Liver (tissue), 3 donors: Measurements from ENCODE around the gene UIMC1.

Experiments
- FOXA2 ChIP-seq: IDR thresholded peaks from 2 replicates; pipeline ENCODE4 v1.6.1; 2016; ENCODE audit warnings: antibody characterized with exemption
- HNF4G ChIP-seq: IDR thresholded peaks from 2 replicates; pipeline ENCODE4 v1.6.1; 2016; ENCODE audit warnings: antibody characterized with exemption
- TAF1 ChIP-seq: conservative IDR thresholded peaks from 2 replicates; pipeline ENCODE4 v1.6.1; 2016; ENCODE audit warnings: antibody characterized with exemption, mild to moderate bottlenecking
- TF ChIP-seq, protein P1 (sequence below): fragments of 150-350 bp; IDR thresholded peaks from 2 replicates; pipeline ENCODE4 v1.5.1; 2017; ENCODE audit warnings: improper control_type of control experiment, low read depth, low read length; ENCODE audit not compliant: missing input control
- TF ChIP-seq, protein P2 (sequence below): IDR thresholded peaks from 2 replicates; pipeline ENCODE4 v1.6.1; 2016; ENCODE audit warnings: antibody characterized with exemption
- donor health status: healthy.
- donor health status: healthy.

DNA sequence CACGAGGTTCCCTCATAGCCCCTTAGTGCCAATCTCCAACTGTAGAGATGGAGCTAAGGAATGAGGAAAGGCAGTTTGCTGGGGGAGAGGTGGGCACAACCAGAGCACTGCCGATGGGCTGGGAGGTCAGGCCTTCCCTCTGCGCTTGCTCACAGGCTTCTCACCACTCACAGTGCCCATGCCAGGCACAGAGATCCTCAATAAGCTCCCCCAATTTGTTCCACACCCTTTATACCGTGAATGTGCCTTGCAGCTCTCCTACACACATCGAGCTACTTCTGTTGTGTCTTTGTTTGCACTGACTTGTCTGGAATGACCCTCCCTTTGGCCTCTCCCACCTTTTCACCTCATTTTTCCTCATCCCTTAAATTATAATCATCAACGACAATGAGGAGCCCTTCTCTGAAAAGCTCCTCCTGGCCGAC lies 105.8 kb downstream of the UIMC1 start:
- TF ChIP-seq, protein P1, sequence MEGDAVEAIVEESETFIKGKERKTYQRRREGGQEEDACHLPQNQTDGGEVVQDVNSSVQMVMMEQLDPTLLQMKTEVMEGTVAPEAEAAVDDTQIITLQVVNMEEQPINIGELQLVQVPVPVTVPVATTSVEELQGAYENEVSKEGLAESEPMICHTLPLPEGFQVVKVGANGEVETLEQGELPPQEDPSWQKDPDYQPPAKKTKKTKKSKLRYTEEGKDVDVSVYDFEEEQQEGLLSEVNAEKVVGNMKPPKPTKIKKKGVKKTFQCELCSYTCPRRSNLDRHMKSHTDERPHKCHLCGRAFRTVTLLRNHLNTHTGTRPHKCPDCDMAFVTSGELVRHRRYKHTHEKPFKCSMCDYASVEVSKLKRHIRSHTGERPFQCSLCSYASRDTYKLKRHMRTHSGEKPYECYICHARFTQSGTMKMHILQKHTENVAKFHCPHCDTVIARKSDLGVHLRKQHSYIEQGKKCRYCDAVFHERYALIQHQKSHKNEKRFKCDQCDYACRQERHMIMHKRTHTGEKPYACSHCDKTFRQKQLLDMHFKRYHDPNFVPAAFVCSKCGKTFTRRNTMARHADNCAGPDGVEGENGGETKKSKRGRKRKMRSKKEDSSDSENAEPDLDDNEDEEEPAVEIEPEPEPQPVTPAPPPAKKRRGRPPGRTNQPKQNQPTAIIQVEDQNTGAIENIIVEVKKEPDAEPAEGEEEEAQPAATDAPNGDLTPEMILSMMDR = no peak
- no peak for TF ChIP-seq FOXA2
- no peak for TF ChIP-seq HNF4G
- TF ChIP-seq TAF1 = no peak
- TF ChIP-seq, protein P2, sequence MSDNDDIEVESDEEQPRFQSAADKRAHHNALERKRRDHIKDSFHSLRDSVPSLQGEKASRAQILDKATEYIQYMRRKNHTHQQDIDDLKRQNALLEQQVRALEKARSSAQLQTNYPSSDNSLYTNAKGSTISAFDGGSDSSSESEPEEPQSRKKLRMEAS = no peak
